ENCODE measurements around the gene TPK1.

DNA sequence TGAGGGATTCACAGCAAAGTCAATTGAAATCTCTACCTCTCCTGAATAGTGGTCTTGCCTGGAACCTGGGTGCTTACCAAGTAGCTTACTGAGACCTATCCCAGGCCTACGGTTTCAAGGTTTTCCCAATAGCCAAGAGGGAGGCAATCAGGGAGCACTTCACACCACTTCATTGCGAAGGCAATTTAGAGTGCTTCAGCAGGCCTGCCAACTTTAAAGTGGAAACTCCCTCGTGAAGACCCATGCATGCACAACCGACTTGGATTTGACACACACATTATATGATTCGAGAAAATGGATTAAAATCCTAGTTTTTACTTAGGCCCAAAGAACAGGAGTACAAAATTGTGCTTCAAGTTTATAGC, 380.8 kb downstream of the TPK1 start:
- TF ChIP-seq, protein P1, sequence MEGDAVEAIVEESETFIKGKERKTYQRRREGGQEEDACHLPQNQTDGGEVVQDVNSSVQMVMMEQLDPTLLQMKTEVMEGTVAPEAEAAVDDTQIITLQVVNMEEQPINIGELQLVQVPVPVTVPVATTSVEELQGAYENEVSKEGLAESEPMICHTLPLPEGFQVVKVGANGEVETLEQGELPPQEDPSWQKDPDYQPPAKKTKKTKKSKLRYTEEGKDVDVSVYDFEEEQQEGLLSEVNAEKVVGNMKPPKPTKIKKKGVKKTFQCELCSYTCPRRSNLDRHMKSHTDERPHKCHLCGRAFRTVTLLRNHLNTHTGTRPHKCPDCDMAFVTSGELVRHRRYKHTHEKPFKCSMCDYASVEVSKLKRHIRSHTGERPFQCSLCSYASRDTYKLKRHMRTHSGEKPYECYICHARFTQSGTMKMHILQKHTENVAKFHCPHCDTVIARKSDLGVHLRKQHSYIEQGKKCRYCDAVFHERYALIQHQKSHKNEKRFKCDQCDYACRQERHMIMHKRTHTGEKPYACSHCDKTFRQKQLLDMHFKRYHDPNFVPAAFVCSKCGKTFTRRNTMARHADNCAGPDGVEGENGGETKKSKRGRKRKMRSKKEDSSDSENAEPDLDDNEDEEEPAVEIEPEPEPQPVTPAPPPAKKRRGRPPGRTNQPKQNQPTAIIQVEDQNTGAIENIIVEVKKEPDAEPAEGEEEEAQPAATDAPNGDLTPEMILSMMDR (IDR thresholded peaks at IDR 0.05; ENCODE audit: low read depth, low read length, poor library complexity, severe bottlenecking): no peak
- no peak for TF ChIP-seq EZH2phosphoT487 (IDR thresholded peaks at IDR 0.05; ENCODE audit: borderline replicate concordance, low read length)

Data from DOHH2 (cell line).